Body of pancreas (tissue), 4 donors: ENCODE data around the gene MRM2. TPM values are rescaled to one million over a fixed set of nuclear protein-coding genes. Genes with fewer than 3 reads are reported as not detected.

ENCODE experiments used
- ATAC-seq: fragments of 150-250 bp; one replicate; pipeline ENCODE4 v1.9.1; 2016
- DNase-seq, 4 donors: peaks; one replicate each; pipeline ENCODE4 v3.0.0-alpha.2; 2019
- H3K27ac ChIP-seq, 4 donors: fragments of 200-600 bp; sonication (generic); 1 replicate in 3 of 4; 2 replicates in 1 of 4; pipeline versions ENCODE4 v1.5.1 to v1.6.1; 2016 to 2019; ENCODE audit warnings: mild to moderate bottlenecking in 1 of 4, mixed read lengths in 1 of 4, moderate library complexity in 1 of 4
- H3K27me3 ChIP-seq, 2 donors: fragments of 200-600 bp; sonication (generic); one replicate each; pipeline ENCODE4 v1.6.0; 2016; ENCODE audit warnings: mild to moderate bottlenecking in 1 of 2
- H3K36me3 ChIP-seq, 2 donors: fragments of 200-600 bp; sonication (generic); replicated peaks in 1 of 2; 2 replicates each; pipeline ENCODE4 v1.5.1; 2016; ENCODE audit warnings: low read depth in 2 of 2; ENCODE audit not compliant: insufficient read depth in 1 of 2
- H3K4me1 ChIP-seq: fragments of 200-600 bp; sonication (generic); one replicate; pipeline ENCODE4 v1.6.0; 2016
- H3K4me3 ChIP-seq, 2 donors: fragments of 200-600 bp; sonication (generic); 1 replicate in 1 of 2; 2 replicates in 1 of 2; pipeline ENCODE4 v1.5.1; 2016 to 2019
- H3K9me3 ChIP-seq, 3 donors: fragments of 200-600 bp; sonication (generic); 1 replicate in 2 of 3; 2 replicates in 1 of 3; pipeline ENCODE4 v1.5.1; 2016
- POLR2A ChIP-seq, 3 donors: fragments of 450-650 bp; IDR thresholded peaks; one replicate each; pipeline ENCODE4 v1.6.1; 2016; ENCODE audit warnings: antibody characterized with exemption in 3 of 3, mild to moderate bottlenecking in 2 of 3
- WGBS, 2 donors: methylation state at CpG; one replicate each; pipeline ENCODE4 v1.1.5; 2017; 5-methylcytosine and 5-hydroxymethylcytosine counted together
- intact Hi-C: fragments of 100-400 bp; cut with DNase I; formaldehyde crosslinking; loops from one replicate; pipeline ENCODE4 v1.15.1; 2023
- total RNA-seq, 2 donors: library from RNA; depleted of rRNA; stranded (reverse); fragments of >200 nt; gene quantifications; one replicate each; pipeline ENCODE4 v1.1.0, GENCODE V29; 2016
- TF ChIP-seq, protein P1 (sequence below), 7 experiments: fragments of 450-650 bp in 4 of 7; fragments of 200-600 bp in 3 of 7; sonication (generic) in 3 of 7; IDR thresholded peaks; one replicate each; pipeline ENCODE4 v1.5.1; 2016 to 2019; ENCODE audit warnings: antibody characterized with exemption in 7 of 7

The MRM2 gene
- total RNA-seq, 2 donors from 2014 or later = 7.6 to 8.8 TPM

- Histone ChIP-seq H3K9me3 (no peaks in the 10 kb centered on the region), H3K27ac (no peak overlapping the region), H3K4me3 (no peak overlapping the region), H3K4me1 (no peaks in the 10 kb centered on the region), H3K36me3 (peaks cover 0 to 3% of the 10 kb centered on the region in 2 donors), H3K27me3 (no peaks in the 10 kb centered on the region)
- no peak for ATAC-seq
- intact Hi-C loops = no loop called here
- TF ChIP-seq, protein P1, sequence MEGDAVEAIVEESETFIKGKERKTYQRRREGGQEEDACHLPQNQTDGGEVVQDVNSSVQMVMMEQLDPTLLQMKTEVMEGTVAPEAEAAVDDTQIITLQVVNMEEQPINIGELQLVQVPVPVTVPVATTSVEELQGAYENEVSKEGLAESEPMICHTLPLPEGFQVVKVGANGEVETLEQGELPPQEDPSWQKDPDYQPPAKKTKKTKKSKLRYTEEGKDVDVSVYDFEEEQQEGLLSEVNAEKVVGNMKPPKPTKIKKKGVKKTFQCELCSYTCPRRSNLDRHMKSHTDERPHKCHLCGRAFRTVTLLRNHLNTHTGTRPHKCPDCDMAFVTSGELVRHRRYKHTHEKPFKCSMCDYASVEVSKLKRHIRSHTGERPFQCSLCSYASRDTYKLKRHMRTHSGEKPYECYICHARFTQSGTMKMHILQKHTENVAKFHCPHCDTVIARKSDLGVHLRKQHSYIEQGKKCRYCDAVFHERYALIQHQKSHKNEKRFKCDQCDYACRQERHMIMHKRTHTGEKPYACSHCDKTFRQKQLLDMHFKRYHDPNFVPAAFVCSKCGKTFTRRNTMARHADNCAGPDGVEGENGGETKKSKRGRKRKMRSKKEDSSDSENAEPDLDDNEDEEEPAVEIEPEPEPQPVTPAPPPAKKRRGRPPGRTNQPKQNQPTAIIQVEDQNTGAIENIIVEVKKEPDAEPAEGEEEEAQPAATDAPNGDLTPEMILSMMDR (IDR thresholded peaks at IDR 0.05) = no peak
- TF ChIP-seq POLR2A (IDR thresholded peaks at IDR 0.05) = no peak
- 96% methylated on average over 23 to 29 of the region's 38 CpGs for WGBS, 2 donors
- DNase-seq = no peak
These were observed 15.1 kb upstream of the MRM2 start for GRCh38 chr7:2257046-2257551.

DNA sequence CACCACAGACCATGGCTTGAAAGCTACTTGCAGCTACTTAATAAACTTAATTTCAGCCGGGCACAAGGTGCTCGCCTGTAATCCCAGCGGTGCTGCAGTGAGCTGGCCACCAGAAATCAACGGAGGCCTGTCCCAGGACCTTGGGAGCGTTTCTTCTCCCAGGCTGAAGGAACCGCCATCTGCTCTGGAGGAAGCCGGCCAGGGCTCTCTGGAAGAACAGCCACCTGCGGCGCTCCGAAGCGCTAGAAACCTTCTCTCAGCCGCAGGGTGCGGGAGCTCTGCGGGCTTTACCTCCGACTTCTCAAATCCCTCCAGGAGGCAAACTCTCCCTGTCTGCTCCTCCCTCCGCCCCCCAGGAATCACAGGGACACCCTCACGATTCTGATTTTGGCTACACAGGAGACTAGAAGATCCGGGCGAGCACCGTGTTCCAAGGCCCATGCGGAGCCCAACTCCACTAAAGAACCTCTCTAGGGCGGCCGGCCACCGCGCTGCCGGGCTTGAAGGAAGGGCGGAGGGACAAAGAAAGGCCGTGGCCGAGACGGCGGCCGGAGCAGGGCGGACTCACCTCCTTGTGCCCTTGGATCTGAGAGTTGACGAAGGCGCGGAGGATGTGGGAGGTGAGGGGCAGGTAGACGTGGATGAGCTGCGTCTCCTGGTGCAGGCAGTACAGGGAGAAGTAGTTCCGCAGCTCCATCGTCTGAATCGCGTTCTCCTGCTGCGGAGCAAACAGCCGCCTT, 14.5 kb upstream of the MRM2 start:
- 95 to 96% methylated on average over 38 to 42 of the region's 44 CpGs for WGBS, 2 donors
- no peak for ATAC-seq

GRCh38 chr7:2255145-2256139, 13.4 kb upstream of the MRM2 start:
- H3K36me3 ChIP-seq = peaks cover 0 to 3% of the 10 kb centered on the region in 2 donors
- no peak for DNase-seq
- no peaks in the 10 kb centered on the region for H3K4me1 ChIP-seq
- intact Hi-C loops = no loop called here
- 88 to 90% methylated on average over 12 to 33 of the region's 33 CpGs for WGBS, 2 donors
- no peaks in the 10 kb centered on the region for H3K27me3 ChIP-seq
- TF ChIP-seq, protein P1 (IDR thresholded peaks at IDR 0.05) = no peak
- TF ChIP-seq POLR2A (IDR thresholded peaks at IDR 0.05) = no peak
- H3K27ac ChIP-seq = no peak overlapping the region
- no peak overlapping the region for H3K4me3 ChIP-seq
- ATAC-seq = no peak
- H3K9me3 ChIP-seq = no peaks in the 10 kb centered on the region

More for the DNA sequence above, 14.5 kb upstream of the MRM2 start:
- no peak for TF ChIP-seq POLR2A (IDR thresholded peaks at IDR 0.05)
- TF ChIP-seq, protein P1 (IDR thresholded peaks at IDR 0.05) = no peak
- no peaks in the 10 kb centered on the region for H3K4me1 ChIP-seq
- H3K36me3 ChIP-seq = peaks cover 0 to 3% of the 10 kb centered on the region in 2 donors
- DNase-seq = no peak
- H3K4me3 ChIP-seq = no peak overlapping the region
- no peaks in the 10 kb centered on the region for H3K9me3 ChIP-seq
- H3K27ac ChIP-seq = no peak overlapping the region
- intact Hi-C loops = no loop called here
- H3K27me3 ChIP-seq = no peaks in the 10 kb centered on the region

- Histone ChIP-seq H3K9me3 (no peaks in the 10 kb centered on the region), H3K4me3 (no peak overlapping the region), H3K27ac (no peak overlapping the region), H3K4me1 (no peaks in the 10 kb centered on the region), H3K27me3 (no peaks in the 10 kb centered on the region), H3K36me3 (peaks cover 0 to 3% of the 10 kb centered on the region in 2 donors)
- 92 to 95% methylated on average over 14 to 31 of the region's 31 CpGs for WGBS, 2 donors
- ATAC-seq (no peak), DNase-seq (no peak)
- TF ChIP-seq, protein P1 (IDR thresholded peaks at IDR 0.05) = no peak
- no peak for TF ChIP-seq POLR2A (IDR thresholded peaks at IDR 0.05)
- intact Hi-C loops = no loop called here
These were observed 12.6 kb upstream of the MRM2 start for GRCh38 chr7:2254429-2255144.
